Measurements from ENCODE around the gene GEMIN5. TPM values are rescaled to one million over a fixed set of nuclear protein-coding genes. Genes with fewer than 3 reads are reported as not detected.

Gene GEMIN5
- total RNA-seq, 1 experiment from 2014 or later: 35.8 TPM

- H2BK12ac ChIP-seq (ENCODE audit: insufficient read length, low read depth, low read length): no peak overlapping the region
- no peak overlapping the region for H3K23ac ChIP-seq (ENCODE audit: insufficient read length, low read depth, low read length)
- H3T11ph ChIP-seq (ENCODE audit: low read length): no peak overlapping the region
- no peak for TF ChIP-seq CTCF (conservative IDR thresholded peaks at IDR 0.05)
- no peaks in the 10 kb centered on the region for H4K20me1 ChIP-seq (ENCODE audit: control insufficient read depth, insufficient read depth, insufficient read length)
- no peak overlapping the region for H4K5ac ChIP-seq (ENCODE audit: insufficient read length, low read depth, low read length)
- H2AK5ac ChIP-seq (ENCODE audit: insufficient read length, low read length): no peak overlapping the region
- no peaks in the 10 kb centered on the region for H3K23me2 ChIP-seq (ENCODE audit: insufficient read length, low read depth, low read length, poor library complexity, severe bottlenecking)
- no peak overlapping the region for H3K18ac ChIP-seq (ENCODE audit: insufficient read length, low read depth, low read length)
- no peak overlapping the region for H3K14ac ChIP-seq (ENCODE audit: insufficient read depth, low read length)
- no peak overlapping the region for H3K27ac ChIP-seq (ENCODE audit: insufficient read length, low read depth, low read length)
- H3K27me3 Mint-ChIP-seq (ENCODE audit: low read depth): no peaks in the 10 kb centered on the region
- no peaks in the 10 kb centered on the region for H3K9me3 Mint-ChIP-seq
- no peak overlapping the region for H3K9ac ChIP-seq (ENCODE audit: extremely low read depth, insufficient read length, low read length)
- no peak overlapping the region for H3K4me3 Mint-ChIP-seq
- no peaks in the 10 kb centered on the region for H3K4me1 ChIP-seq (ENCODE audit: insufficient read depth, low read length)
- DNase-seq: no peak
- no peak overlapping the region for H3K4ac ChIP-seq (ENCODE audit: low read depth, low read length)
- no peak overlapping the region for H4K91ac ChIP-seq (ENCODE audit: insufficient read length, low read depth, low read length)
- H4K8ac ChIP-seq (replicated peaks; ENCODE audit: insufficient read length, low read depth, low read length): no peak overlapping the region
- no peaks in the 10 kb centered on the region for H3K27me3 ChIP-seq (ENCODE audit: insufficient read depth, low read length)
- no peaks in the 10 kb centered on the region for H3K79me2 ChIP-seq (ENCODE audit: insufficient read depth, low read length)
- no peak overlapping the region for H2AFZ ChIP-seq (ENCODE audit: low read length)
- no peak overlapping the region; the same call in 1 of the 2 replicates for H2BK15ac ChIP-seq (ENCODE audit: low read depth, low read length)
- H3K27ac Mint-ChIP-seq: peak overlapping the region in 1 of 3 experiments; percentile 15; a peak in 1 of 7 replicates
- H3K9me3 ChIP-seq (ENCODE audit: control insufficient read depth, low read depth, low read length): no peaks in the 10 kb centered on the region
- peaks cover 0 to 6% (median 5%) of the 10 kb centered on the region in 3 experiments; a peak in 4 of 7 replicates for H3K36me3 Mint-ChIP-seq (ENCODE audit: insufficient read depth in 1 of 3, low read depth in 3 of 3)
- H2BK20ac ChIP-seq (ENCODE audit: low read depth, low read length, poor library complexity, severe bottlenecking): no peak overlapping the region
- H3K4me2 ChIP-seq (ENCODE audit: insufficient read depth, insufficient read length, low read length): no peak overlapping the region
- no peaks in the 10 kb centered on the region for H3K79me1 ChIP-seq (ENCODE audit: insufficient read depth, low read depth, low read length, poor library complexity, severe bottlenecking)
- H3K4me1 Mint-ChIP-seq: no peaks in the 10 kb centered on the region
- H3K56ac ChIP-seq (ENCODE audit: insufficient read length, low read depth, low read length): no peak overlapping the region
- WGBS (ENCODE audit: extremely low coverage, insufficient read length, low lambda C conversion rate): no CpG with 5 or more reads among the region's 7 CpGs
- no peak overlapping the region for H2BK5ac ChIP-seq (ENCODE audit: insufficient read length, low read length)
- no peak overlapping the region for H2BK120ac ChIP-seq (ENCODE audit: low read depth, low read length, poor library complexity, severe bottlenecking)
Measured at GRCh38 chr5:154966081-154966841, 28.2 kb upstream of the GEMIN5 start.
